Suprapubic skin (tissue), 4 donors: ENCODE measurements around the gene MTA1. TPM values are rescaled to one million over a fixed set of nuclear protein-coding genes. Genes with fewer than 3 reads are reported as not detected.

Experiments
- DNase-seq, 2 donors: peaks; one replicate each; pipeline ENCODE4 v3.0.0-alpha.2; 2019; ENCODE audit warnings: low spot score in 2 of 2
- H3K27ac ChIP-seq: fragments of 200-600 bp; sonication (generic); one replicate; pipeline ENCODE4 v1.5.1; 2019
- H3K27me3 ChIP-seq: fragments of 200-600 bp; sonication (generic); one replicate; pipeline ENCODE4 v1.5.1; 2019
- H3K36me3 ChIP-seq: fragments of 200-600 bp; sonication (generic); one replicate; pipeline ENCODE4 v1.5.1; 2019
- H3K4me1 ChIP-seq: fragments of 200-600 bp; sonication (generic); one replicate; pipeline ENCODE4 v1.5.1; 2019
- H3K4me3 ChIP-seq: fragments of 200-600 bp; sonication (generic); one replicate; pipeline ENCODE4 v1.5.1; 2019; ENCODE audit warnings: mild to moderate bottlenecking
- H3K9me3 ChIP-seq: fragments of 200-600 bp; sonication (generic); one replicate; pipeline ENCODE4 v1.5.1; 2019
- EP300 ChIP-seq: sonication (generic); formaldehyde crosslinking; IDR thresholded peaks from one replicate; pipeline ENCODE4 v1.6.1; 2017; ENCODE audit warnings: antibody characterized with exemption
- POLR2A ChIP-seq, 2 donors: fragments of 450-650 bp; IDR thresholded peaks; one replicate each; pipeline ENCODE4 v1.6.1; 2017; ENCODE audit warnings: antibody characterized with exemption in 2 of 2, mild to moderate bottlenecking in 2 of 2, moderate library complexity in 2 of 2
- POLR2AphosphoS5 ChIP-seq, 3 donors: sonication (generic); formaldehyde crosslinking; IDR thresholded peaks; one replicate each; pipeline ENCODE4 v1.6.1; 2017; ENCODE audit warnings: antibody characterized with exemption in 3 of 3
- WGBS: methylation state at CpG from one replicate; pipeline ENCODE4 v1.1.5; 2018; 5-methylcytosine and 5-hydroxymethylcytosine counted together
- total RNA-seq, 4 donors: library from RNA; depleted of rRNA; stranded (reverse); fragments of >200 nt; gene quantifications; one replicate each; pipeline ENCODE4 v1.1.0, GENCODE V29; 2016
- TF ChIP-seq, protein P1 (sequence below), 2 donors: fragments of 200-600 bp in 1 of 2; fragments of 450-650 bp in 1 of 2; sonication (generic) in 1 of 2; IDR thresholded peaks; one replicate each; pipeline ENCODE4 v1.5.1; 2016 to 2019; ENCODE audit warnings: antibody characterized with exemption in 2 of 2, mild to moderate bottlenecking in 1 of 2, moderate library complexity in 1 of 2

MTA1 gene
- total RNA-seq, 4 donors from 2014 or later: 38.1 to 107 (median 59.5) TPM

GRCh38 chr14:105412771-105413543 is 6.7 kb upstream of the MTA1 start:
- peaks cover 22% of the 10 kb centered on the region for H3K4me1 ChIP-seq
- peaks cover 15% of the 10 kb centered on the region for H3K27me3 ChIP-seq
- H3K9me3 ChIP-seq: no peaks in the 10 kb centered on the region
- no peaks in the 10 kb centered on the region for H3K36me3 ChIP-seq
- WGBS: 73% methylated on average over 4 of the region's 8 CpGs
- DNase-seq: no peak
- TF ChIP-seq POLR2A (IDR thresholded peaks at IDR 0.05): no peak
- TF ChIP-seq POLR2AphosphoS5 (IDR thresholded peaks at IDR 0.05): no peak
- TF ChIP-seq, protein P1, sequence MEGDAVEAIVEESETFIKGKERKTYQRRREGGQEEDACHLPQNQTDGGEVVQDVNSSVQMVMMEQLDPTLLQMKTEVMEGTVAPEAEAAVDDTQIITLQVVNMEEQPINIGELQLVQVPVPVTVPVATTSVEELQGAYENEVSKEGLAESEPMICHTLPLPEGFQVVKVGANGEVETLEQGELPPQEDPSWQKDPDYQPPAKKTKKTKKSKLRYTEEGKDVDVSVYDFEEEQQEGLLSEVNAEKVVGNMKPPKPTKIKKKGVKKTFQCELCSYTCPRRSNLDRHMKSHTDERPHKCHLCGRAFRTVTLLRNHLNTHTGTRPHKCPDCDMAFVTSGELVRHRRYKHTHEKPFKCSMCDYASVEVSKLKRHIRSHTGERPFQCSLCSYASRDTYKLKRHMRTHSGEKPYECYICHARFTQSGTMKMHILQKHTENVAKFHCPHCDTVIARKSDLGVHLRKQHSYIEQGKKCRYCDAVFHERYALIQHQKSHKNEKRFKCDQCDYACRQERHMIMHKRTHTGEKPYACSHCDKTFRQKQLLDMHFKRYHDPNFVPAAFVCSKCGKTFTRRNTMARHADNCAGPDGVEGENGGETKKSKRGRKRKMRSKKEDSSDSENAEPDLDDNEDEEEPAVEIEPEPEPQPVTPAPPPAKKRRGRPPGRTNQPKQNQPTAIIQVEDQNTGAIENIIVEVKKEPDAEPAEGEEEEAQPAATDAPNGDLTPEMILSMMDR (IDR thresholded peaks at IDR 0.05): no peak
- no peak for TF ChIP-seq EP300
- no peak overlapping the region for H3K4me3 ChIP-seq
- no peak overlapping the region for H3K27ac ChIP-seq

- TF ChIP-seq POLR2AphosphoS5 (IDR thresholded peaks at IDR 0.05) (no peak), EP300 (no peak), POLR2A (IDR thresholded peaks at IDR 0.05) (no peak)
- TF ChIP-seq, protein P1 (IDR thresholded peaks at IDR 0.05): no peak
- no peak for DNase-seq
- no peaks in the 10 kb centered on the region for H3K36me3 ChIP-seq
- WGBS: 67% methylated on average over 2 of the region's 2 CpGs
- H3K27ac ChIP-seq: no peak overlapping the region
- peaks cover 15% of the 10 kb centered on the region for H3K27me3 ChIP-seq
- H3K4me3 ChIP-seq: no peak overlapping the region
- peaks cover 22% of the 10 kb centered on the region for H3K4me1 ChIP-seq
- H3K9me3 ChIP-seq: no peaks in the 10 kb centered on the region
Observed at GRCh38 chr14:105413544-105413886, 6.1 kb upstream of the MTA1 start.

DNA sequence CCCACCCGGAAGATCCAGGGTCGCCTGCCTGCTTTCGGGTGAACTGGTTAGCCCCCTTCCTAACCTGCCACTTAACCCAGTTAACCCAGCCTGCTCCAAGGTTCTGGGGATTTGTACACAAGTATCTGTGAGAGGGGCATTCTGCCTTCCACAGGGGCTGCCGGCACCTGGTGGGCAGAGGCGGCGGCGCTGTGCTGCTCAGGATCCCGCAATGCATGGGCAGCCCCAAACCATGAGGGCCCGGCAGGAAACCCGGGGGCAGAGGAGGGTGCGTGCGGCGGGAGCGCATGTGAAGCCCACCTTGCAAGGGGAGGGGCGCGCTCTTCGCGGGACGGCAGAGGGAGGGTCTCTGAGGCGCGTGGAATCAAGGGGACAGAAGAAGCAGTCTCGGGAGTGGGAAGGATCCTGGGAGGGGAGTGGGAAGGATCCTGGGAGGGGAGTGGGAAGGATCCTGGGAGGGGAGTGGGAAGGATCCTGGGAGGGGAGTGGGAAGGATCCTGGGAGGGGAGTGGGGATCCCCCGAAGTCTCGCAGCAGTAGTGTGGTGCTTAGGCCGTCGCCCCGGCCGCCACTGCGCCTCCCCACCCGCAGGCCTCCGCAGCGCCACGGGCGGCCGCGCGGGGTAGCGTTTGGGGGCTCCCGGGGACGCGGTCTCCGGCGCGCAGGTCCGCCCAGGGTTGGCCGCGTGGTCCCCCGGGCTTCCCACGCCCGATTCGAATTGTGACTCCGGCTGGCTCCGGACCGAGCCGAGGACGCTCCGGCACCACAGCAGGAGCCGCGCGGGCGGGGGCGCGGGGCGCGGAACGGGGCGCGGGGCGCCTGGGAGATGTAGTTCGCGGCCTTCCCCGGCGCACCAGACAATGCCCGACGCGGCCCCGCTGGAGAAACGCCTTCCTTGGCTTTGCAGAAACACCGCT is 4.9 kb upstream of the MTA1 start:
- Histone ChIP-seq H3K27me3 (peaks cover 15% of the 10 kb centered on the region), H3K36me3 (no peaks in the 10 kb centered on the region), H3K4me3 (peak overlapping the region; percentile 62), H3K27ac (peak overlapping the region; percentile 46), H3K4me1 (peaks cover 32% of the 10 kb centered on the region), H3K9me3 (no peaks in the 10 kb centered on the region)
- TF ChIP-seq, protein P1 (IDR thresholded peaks at IDR 0.05): peak; percentile 58 to 95
- TF ChIP-seq EP300 (no peak), POLR2AphosphoS5 (IDR thresholded peaks at IDR 0.05) (no peak), POLR2A (IDR thresholded peaks at IDR 0.05) (no peak)
- 20% methylated on average over 57 of the region's 79 CpGs for WGBS
- DNase-seq: peak in 1 of 2 donors; percentile 85

- H3K36me3 ChIP-seq: no peaks in the 10 kb centered on the region
- no peaks in the 10 kb centered on the region for H3K9me3 ChIP-seq
- no peak overlapping the region for H3K27ac ChIP-seq
- 88% methylated on average over 25 of the region's 25 CpGs for WGBS
- no peak for DNase-seq
- peaks cover 11% of the 10 kb centered on the region for H3K27me3 ChIP-seq
- peak overlapping the region; percentile 62 for H3K4me3 ChIP-seq
- H3K4me1 ChIP-seq: peaks cover 38% of the 10 kb centered on the region
- TF ChIP-seq, protein P1 (IDR thresholded peaks at IDR 0.05): no peak
- no peak for TF ChIP-seq POLR2AphosphoS5 (IDR thresholded peaks at IDR 0.05)
- TF ChIP-seq EP300: no peak
- no peak for TF ChIP-seq POLR2A (IDR thresholded peaks at IDR 0.05)
Observed at GRCh38 chr14:105415481-105416428, 3.9 kb upstream of the MTA1 start.
